Stimulated activated memory B cell treated with anti-CD40 and anti-IgM and Interleukin-4, amounts not matched to agents 10 μg/mL and 1 μg/mL and 100 μg/mL, for 72 hours (primary cell): ENCODE measurements around the gene NUCB2.

Experiments used
- ATAC-seq: fragments of 150-1000 bp; cut with Tn5 transposase; 2 replicates; pipeline ENCODE4 v1.10.0; 2021
- H3K27ac Mint-ChIP-seq: one replicate; pipeline ENCODE4 v1.8.0; 2022; ENCODE audit warnings: mild to moderate bottlenecking, mixed read lengths
- H3K27me3 Mint-ChIP-seq: one replicate; pipeline ENCODE4 v1.8.0; 2022; ENCODE audit warnings: mixed read lengths
- H3K36me3 Mint-ChIP-seq: one replicate; pipeline ENCODE4 v1.8.0; 2022; ENCODE audit warnings: mixed read lengths
- H3K4me1 Mint-ChIP-seq: one replicate; pipeline ENCODE4 v1.8.0; 2022; ENCODE audit warnings: mixed read lengths
- H3K4me3 Mint-ChIP-seq: one replicate; pipeline ENCODE4 v1.8.0; 2022; ENCODE audit warnings: mild to moderate bottlenecking, moderate library complexity, mixed read lengths
- H3K9me3 Mint-ChIP-seq: one replicate; pipeline ENCODE4 v1.8.0; 2022; ENCODE audit warnings: mixed read lengths

The NUCB2 gene

GRCh38 chr11:17347676-17348075, 71.1 kb downstream of the NUCB2 start:
- Mint-ChIP-seq H3K9me3 (no peaks in the 10 kb centered on the region), H3K4me3 (no peak overlapping the region), H3K27me3 (peaks cover 15% of the 10 kb centered on the region), H3K36me3 (no peaks in the 10 kb centered on the region), H3K27ac (no peak overlapping the region), H3K4me1 (peaks cover 19% of the 10 kb centered on the region)
- ATAC-seq, result no peak

DNA sequence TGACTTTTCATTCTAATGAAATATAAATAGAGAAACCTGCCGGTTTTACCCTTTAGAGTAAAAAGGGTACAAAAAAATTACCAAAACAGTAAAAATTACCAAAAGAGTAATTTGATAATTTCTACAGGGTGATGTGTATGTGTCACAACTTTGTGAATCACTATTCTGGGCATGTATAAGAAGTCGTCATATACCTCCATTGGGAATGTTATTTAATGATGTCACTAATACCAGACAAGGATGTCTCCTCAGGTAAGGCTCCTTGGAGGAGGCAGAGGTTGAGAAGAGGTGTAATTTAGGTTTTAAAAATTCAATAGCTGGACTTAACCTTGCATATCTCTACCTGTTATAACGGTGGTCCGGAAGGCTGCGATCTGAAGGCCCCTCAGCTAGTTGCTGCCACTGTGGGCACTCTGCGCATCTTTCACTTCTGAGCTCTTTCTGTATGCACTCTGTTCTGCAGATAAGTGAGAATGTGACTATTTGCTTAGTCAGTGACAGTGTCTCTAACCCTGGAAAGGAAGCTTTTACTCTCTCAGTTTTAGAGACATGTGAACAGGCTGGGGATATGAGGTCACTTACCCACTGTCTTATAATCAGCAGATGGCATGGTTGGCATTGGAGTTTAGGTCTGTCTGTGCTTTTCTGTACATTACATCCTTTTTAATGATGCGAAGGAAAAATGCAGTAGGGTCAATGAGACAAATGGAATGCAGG, 74.1 kb downstream of the NUCB2 start:
- no peak overlapping the region for H3K27ac Mint-ChIP-seq
- peaks cover 39% of the 10 kb centered on the region for H3K4me1 Mint-ChIP-seq
- no peak for ATAC-seq
- H3K4me3 Mint-ChIP-seq, result peak overlapping the region; percentile 35
- peaks cover 36% of the 10 kb centered on the region for H3K27me3 Mint-ChIP-seq
- no peaks in the 10 kb centered on the region for H3K36me3 Mint-ChIP-seq
- no peaks in the 10 kb centered on the region for H3K9me3 Mint-ChIP-seq

DNA sequence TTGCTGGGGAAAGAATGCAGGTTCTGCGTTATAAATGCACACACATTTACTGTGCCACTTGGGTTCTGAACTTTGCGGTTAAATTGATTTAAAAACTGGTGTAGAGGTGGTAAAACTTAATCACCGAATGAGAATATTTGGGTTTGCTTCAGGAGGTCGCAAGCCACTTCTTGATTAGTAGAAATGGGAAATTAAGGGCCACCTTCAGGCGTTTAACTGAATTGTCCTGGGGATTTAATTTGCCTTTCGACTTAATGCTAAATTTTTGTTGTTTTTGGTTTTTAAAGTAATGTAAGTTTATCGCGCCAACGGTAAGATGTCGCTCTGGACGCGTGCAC, 74.6 kb downstream of the NUCB2 start:
- Mint-ChIP-seq H3K4me3 (peak overlapping the region; percentile 79), H3K27me3 (peaks cover 36% of the 10 kb centered on the region), H3K9me3 (no peaks in the 10 kb centered on the region), H3K4me1 (peaks cover 39% of the 10 kb centered on the region), H3K36me3 (no peaks in the 10 kb centered on the region), H3K27ac (peak overlapping the region; percentile 69)
- ATAC-seq, result no peak

DNA sequence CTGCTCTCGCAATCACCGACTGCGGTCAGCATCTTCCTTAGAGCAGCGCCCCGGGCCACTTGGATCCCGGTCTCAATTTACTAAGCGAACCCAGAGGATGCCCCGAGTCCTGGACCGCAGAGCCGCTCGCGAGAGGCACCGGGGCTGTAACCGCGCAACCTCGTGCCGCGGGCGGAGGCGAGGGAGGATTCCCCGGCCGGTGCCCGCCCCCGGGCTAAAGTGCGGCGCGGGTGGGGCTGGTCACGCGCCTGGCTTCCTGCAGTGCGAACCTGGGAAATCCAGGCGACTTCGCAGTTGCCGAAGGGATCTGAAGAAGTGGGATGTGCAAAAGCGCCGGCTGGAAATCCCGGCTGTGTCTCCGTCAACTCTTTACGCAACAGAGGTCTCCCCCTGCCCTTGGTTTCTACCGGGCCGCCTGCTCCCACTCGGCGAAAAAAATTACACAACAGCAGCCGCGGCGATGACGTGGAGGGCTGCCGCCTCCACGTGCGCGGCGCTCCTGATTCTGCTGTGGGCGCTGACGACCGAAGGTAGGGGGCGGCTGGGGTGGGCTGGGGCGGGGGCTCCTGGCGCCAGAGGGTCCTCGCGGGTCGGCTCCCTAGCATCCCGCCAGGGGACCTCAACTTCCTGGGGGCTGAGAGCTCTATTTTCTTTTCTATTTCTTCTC, 75.1 kb downstream of the NUCB2 start, which contains the start of gene NCR3LG1:
Gene NCR3LG1, plus strand, starts transcription at position 291 of the 667 bp plus-strand sequence. Its CDS starts 170 bp downstream, at position 461.
- Mint-ChIP-seq H3K4me3 (peak within 1 kb of the TSS; percentile 79), H3K36me3 (no peaks in the 10 kb centered on the region), H3K4me1 (peaks cover 39% of the 10 kb centered on the region), H3K27me3 (peaks cover 36% of the 10 kb centered on the region), H3K27ac (peak within 1 kb of the TSS; percentile 69), H3K9me3 (no peaks in the 10 kb centered on the region)
- peak; percentile 58 for ATAC-seq

DNA sequence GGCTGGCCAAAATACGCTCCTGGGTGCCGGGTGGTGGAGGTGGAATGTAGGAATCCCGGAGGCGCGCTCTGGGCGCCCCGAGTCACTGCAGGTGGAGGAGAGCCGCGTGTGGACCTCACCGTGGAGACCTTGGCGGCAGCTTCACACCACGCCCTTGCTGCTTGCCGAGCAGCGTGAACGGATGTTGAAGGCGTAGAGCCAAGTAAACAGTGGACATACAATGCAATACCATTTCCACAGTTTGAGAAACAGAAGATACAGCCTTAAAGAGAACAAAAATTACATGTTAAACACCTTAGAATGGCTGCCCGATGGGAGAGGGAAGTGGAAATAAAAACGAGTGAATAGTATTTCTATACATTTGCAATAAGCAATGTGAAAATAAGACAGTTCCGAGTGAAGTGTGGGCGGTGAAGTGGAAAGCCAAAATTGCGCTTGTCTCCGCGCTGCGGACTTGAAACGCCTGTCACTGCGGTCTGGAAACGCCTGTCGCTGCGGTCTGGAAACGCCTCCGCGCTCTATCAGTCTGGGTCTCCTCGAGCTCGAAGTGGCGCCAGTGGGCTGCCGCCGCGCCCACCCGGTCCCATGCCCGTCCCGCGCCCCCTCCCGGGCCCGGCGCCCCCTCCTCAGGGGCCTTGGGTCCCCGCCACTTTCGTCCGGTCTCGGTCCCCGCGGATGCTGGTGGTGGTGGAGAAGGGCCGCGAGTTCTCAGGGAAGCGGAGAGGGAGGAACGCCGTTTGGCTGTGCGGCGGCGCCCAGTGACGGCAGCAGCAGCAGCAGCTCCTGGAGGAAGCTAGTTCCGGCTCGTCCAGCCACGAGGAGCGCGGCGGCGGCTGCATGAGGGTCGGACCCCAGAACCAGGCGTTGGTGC, 76.6 kb downstream of the NUCB2 start:
- peak; percentile 62 for ATAC-seq
- Mint-ChIP-seq H3K9me3 (no peaks in the 10 kb centered on the region), H3K4me3 (peak overlapping the region; percentile 79), H3K27me3 (peaks cover 36% of the 10 kb centered on the region), H3K27ac (peak overlapping the region; percentile 69), H3K36me3 (no peaks in the 10 kb centered on the region), H3K4me1 (peaks cover 39% of the 10 kb centered on the region)

DNA sequence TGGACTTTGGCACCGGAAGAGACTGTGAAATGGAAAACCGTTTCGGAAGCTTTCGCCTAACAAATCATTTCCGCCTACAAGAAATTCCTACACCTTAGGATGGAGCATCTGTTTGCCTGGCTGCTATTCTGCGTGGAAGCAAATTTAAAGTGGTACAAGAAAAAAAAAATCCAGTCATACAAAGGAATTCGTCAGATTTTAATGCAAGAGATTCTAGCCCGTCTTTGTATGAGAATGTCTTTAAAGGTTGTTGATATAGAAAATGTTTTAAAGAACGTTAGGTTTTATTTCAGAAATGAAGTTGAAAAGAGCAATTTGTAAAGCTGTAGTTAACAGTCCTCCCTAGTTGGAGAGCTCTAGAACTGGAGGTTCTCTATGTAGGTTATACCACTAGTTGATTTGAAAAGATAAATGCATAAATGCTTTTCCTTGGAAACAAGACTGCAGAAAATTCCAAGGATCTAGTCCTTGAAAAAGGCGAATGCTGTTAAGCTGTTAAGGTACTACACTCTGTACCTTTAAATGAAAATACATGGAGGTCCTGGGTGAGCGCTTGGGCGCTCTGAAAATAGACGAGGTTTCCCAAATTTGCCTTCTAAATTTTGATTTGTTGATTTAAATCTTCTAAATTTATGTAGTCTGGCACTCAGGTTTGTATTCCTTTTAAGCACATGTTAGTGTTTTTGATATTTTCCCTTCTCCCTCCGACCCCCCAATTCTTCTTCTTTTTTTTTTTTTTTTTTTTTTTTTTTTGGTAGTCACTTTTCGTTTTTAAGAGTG, 77.5 kb downstream of the NUCB2 start:
- Mint-ChIP-seq H3K9me3 (no peaks in the 10 kb centered on the region), H3K36me3 (no peaks in the 10 kb centered on the region), H3K27ac (peak overlapping the region; percentile 69)

DNA sequence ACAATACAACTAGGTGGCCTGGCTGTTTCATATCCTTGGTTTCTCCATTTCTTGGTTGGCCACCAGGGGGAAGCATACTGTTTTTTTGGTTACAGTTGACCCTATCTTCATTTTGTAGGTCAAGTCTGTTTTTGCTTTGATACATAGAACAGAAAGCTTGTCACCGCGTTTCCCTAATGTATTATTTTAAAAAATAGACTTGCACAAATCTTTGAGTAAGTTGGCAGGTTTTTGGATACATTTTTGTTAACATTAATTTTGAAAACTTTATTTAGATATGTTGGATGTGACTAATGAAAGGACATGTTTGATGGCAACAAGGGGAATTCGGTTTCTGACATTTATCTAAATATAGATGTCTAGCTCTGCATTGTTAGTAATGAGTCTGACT, 78.1 kb downstream of the NUCB2 start:
- ATAC-seq, result peak; percentile 70
- peak overlapping the region; percentile 32 for H3K27ac Mint-ChIP-seq
- H3K9me3 Mint-ChIP-seq, result no peaks in the 10 kb centered on the region
- peaks cover 39% of the 10 kb centered on the region for H3K4me1 Mint-ChIP-seq
- H3K4me3 Mint-ChIP-seq, result peak overlapping the region; percentile 64
- H3K36me3 Mint-ChIP-seq, result no peaks in the 10 kb centered on the region
- H3K27me3 Mint-ChIP-seq, result peaks cover 36% of the 10 kb centered on the region

More for the DNA sequence above, 77.5 kb downstream of the NUCB2 start:
- Mint-ChIP-seq H3K4me3 (peak overlapping the region; percentile 79), H3K27me3 (peaks cover 36% of the 10 kb centered on the region), H3K4me1 (peaks cover 39% of the 10 kb centered on the region)
- no peak for ATAC-seq

- H3K36me3 Mint-ChIP-seq, result peaks cover 52% of the 10 kb centered on the region
- peaks cover 21% of the 10 kb centered on the region for H3K27me3 Mint-ChIP-seq
- H3K27ac Mint-ChIP-seq, result no peak overlapping the region
- no peaks in the 10 kb centered on the region for H3K4me1 Mint-ChIP-seq
- ATAC-seq, result no peak
- peaks cover 28% of the 10 kb centered on the region for H3K9me3 Mint-ChIP-seq
- H3K4me3 Mint-ChIP-seq, result no peak overlapping the region
Observed at GRCh38 chr11:17366495-17366894, 90.0 kb downstream of the NUCB2 start.

DNA sequence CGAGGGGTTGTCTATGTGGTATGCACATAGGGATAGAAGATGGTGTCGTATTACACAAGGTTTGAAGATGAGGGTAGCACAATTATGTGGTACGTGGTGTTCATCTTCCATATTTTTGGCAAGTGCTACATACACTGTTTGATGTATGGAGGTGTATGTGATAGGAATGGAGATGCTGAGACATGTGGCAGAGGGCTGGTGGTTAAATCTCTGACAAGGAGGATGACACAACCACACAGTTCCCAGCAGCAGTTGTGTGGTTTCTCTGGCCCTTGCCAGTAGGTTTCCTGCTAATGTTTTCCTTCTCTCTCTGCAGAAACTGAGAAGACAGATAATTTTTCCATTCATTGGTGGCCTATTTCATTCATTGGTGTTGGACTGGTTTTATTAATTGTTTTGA, 92.0 kb downstream of the NUCB2 start:
- peaks cover 57% of the 10 kb centered on the region for H3K36me3 Mint-ChIP-seq
- H3K9me3 Mint-ChIP-seq, result peaks cover 37% of the 10 kb centered on the region
- H3K27me3 Mint-ChIP-seq, result peaks cover 14% of the 10 kb centered on the region
- ATAC-seq, result no peak
- no peak overlapping the region for H3K27ac Mint-ChIP-seq
- H3K4me1 Mint-ChIP-seq, result no peaks in the 10 kb centered on the region
- no peak overlapping the region for H3K4me3 Mint-ChIP-seq

GRCh38 chr11:17369094-17369493, 92.6 kb downstream of the NUCB2 start:
- Mint-ChIP-seq H3K27ac (no peak overlapping the region), H3K36me3 (peaks cover 57% of the 10 kb centered on the region), H3K9me3 (peaks cover 36% of the 10 kb centered on the region), H3K27me3 (peaks cover 9% of the 10 kb centered on the region), H3K4me3 (no peak overlapping the region), H3K4me1 (no peaks in the 10 kb centered on the region)
- no peak for ATAC-seq

DNA sequence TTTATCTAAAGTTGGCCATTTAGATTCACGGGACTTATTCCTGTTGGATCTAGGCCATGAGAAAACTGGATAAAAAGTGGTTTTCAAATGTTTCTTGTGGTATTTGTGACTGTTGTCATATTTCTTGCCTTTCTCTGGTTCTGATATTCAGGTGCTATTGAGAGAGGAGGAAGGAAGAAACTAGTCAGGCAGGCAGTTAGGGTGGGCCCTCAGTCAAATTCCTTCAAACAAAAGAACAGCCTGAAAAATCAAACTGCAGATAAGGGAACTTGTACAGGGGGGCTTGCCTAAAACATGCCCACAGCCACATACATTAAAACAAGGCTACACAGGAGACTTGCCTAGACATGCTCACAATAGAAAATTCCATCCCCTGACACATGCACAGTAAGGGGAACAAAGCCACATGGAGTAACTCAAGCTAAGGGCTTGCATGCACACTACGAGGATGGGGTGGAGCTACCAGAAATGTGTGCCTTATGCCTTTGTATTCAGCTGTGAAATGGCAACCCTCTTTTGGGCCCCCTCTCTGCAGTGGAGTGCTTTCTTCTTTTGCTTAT, 93.2 kb downstream of the NUCB2 start:
- peaks cover 9% of the 10 kb centered on the region for H3K27me3 Mint-ChIP-seq
- H3K4me3 Mint-ChIP-seq, result no peak overlapping the region
- H3K27ac Mint-ChIP-seq, result no peak overlapping the region
- ATAC-seq, result no peak
- H3K4me1 Mint-ChIP-seq, result no peaks in the 10 kb centered on the region
- peaks cover 62% of the 10 kb centered on the region for H3K36me3 Mint-ChIP-seq
- H3K9me3 Mint-ChIP-seq, result peaks cover 36% of the 10 kb centered on the region

DNA sequence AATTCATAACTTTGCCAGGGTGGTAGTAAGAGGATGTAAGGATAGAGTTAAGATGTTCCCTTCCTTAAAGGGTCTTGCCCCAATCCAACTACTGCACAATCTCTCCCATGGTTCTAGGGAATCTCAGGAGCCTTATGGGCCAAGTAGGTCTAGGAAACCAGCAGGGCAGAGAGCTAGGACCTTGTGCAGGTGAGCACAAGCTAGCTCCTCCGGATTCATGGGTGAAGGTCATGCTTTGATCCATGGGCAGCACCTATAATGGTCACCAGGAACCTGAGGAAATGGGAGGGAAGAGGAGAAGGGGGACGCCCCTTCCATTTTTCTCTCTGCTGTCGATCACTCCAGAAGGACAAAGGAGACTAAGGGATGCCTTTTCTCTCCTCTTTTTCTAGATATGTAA, 95.1 kb downstream of the NUCB2 start:
- H3K27me3 Mint-ChIP-seq, result peaks cover 9% of the 10 kb centered on the region
- H3K27ac Mint-ChIP-seq, result no peak overlapping the region
- no peaks in the 10 kb centered on the region for H3K4me1 Mint-ChIP-seq
- H3K9me3 Mint-ChIP-seq, result peaks cover 36% of the 10 kb centered on the region
- no peak overlapping the region for H3K4me3 Mint-ChIP-seq
- H3K36me3 Mint-ChIP-seq, result peaks cover 62% of the 10 kb centered on the region
- ATAC-seq, result no peak

- Mint-ChIP-seq H3K27ac (no peak overlapping the region), H3K27me3 (no peaks in the 10 kb centered on the region), H3K4me3 (no peak overlapping the region), H3K4me1 (no peaks in the 10 kb centered on the region), H3K36me3 (peaks cover 42% of the 10 kb centered on the region), H3K9me3 (peaks cover 21% of the 10 kb centered on the region)
- ATAC-seq, result no peak
Observed at GRCh38 chr11:17375547-17375946, 99.0 kb downstream of the NUCB2 start.

- Mint-ChIP-seq H3K36me3 (peaks cover 40% of the 10 kb centered on the region), H3K27me3 (no peaks in the 10 kb centered on the region), H3K4me3 (no peak overlapping the region), H3K27ac (no peak overlapping the region), H3K4me1 (no peaks in the 10 kb centered on the region), H3K9me3 (peaks cover 13% of the 10 kb centered on the region)
- ATAC-seq, result no peak
Observed at GRCh38 chr11:17376493-17376892, 100.0 kb downstream of the NUCB2 start.
